ENCODE data around the gene CTCFL.

DNA sequence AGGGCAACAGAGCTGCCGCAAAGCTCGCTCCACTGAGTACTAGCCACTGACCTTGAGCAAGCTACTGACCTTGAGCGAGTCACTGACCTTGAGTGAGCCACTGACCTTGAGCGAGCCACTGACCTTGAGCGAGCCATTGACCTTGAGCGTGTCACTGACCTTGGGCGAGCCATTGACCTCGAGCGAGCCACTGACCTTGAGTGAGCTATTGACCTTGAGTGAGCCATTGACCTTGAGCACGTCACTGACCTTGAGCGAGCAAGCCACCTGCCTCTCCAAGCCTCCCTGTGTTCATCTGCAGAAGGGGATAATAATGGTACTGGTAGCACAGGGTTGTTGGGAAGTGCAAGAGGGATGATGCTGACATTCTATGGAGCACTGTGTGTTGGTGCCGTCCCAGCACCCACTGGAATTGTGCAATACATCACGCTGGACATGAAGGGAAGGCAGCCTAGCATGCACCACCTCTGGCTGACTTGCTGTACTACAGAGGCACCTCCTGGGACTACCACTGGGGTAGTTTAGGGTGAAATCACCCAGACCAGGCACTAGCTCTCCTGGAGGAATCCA is 60.2 kb downstream of the CTCFL start:
- TF ChIP-seq, protein P1, sequence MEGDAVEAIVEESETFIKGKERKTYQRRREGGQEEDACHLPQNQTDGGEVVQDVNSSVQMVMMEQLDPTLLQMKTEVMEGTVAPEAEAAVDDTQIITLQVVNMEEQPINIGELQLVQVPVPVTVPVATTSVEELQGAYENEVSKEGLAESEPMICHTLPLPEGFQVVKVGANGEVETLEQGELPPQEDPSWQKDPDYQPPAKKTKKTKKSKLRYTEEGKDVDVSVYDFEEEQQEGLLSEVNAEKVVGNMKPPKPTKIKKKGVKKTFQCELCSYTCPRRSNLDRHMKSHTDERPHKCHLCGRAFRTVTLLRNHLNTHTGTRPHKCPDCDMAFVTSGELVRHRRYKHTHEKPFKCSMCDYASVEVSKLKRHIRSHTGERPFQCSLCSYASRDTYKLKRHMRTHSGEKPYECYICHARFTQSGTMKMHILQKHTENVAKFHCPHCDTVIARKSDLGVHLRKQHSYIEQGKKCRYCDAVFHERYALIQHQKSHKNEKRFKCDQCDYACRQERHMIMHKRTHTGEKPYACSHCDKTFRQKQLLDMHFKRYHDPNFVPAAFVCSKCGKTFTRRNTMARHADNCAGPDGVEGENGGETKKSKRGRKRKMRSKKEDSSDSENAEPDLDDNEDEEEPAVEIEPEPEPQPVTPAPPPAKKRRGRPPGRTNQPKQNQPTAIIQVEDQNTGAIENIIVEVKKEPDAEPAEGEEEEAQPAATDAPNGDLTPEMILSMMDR (conservative IDR thresholded peaks at IDR 0.05 in 1 of 2, IDR thresholded peaks at IDR 0.05 in 1 of 2; ENCODE audit: low read depth in 1 of 2, low read length in 2 of 2), result peak in 1 of 2 donors; percentile 7
- TF ChIP-seq EZH2 (IDR thresholded peaks at IDR 0.05; ENCODE audit: low read length, missing control alignments), result no peak

Measured in fibroblast of lung (primary cell).